Lung (tissue), 12 donors: Measurements from ENCODE around the gene COL11A1. TPM values are rescaled to one million over a fixed set of nuclear protein-coding genes. Genes with fewer than 3 reads are reported as not detected.

Source experiments
- ATAC-seq: fragments of 200-7000 bp; cut with Tn5 transposase; one replicate; pipeline ENCODE4 v1.9.1; 2020; ENCODE audit warnings: moderate number of reproducible peaks; ENCODE audit not compliant: insufficient read depth, low FRiP score
- DNase-seq, 3 donors: peaks; one replicate each; pipeline ENCODE4 v3.0.0-alpha.2; 2013 to 2017
- H3K27ac ChIP-seq, 2 donors: one replicate each; pipeline ENCODE4 v1.5.1; 2013; ENCODE audit warnings: mild to moderate bottlenecking in 2 of 2, moderate library complexity in 2 of 2, control low read depth in 1 of 2, inconsistent platforms in 1 of 2, low read depth in 1 of 2, low read length in 1 of 2
- H3K27me3 ChIP-seq, 3 donors: one replicate each; pipeline ENCODE4 v1.5.1; 2013; ENCODE audit warnings: low read length in 2 of 3; ENCODE audit not compliant: control insufficient read depth in 3 of 3, insufficient read depth in 3 of 3
- H3K36me3 ChIP-seq, 4 donors: one replicate each; pipeline ENCODE4 v1.5.1; 2013; ENCODE audit warnings: low read length in 4 of 4, mild to moderate bottlenecking in 1 of 4, moderate library complexity in 1 of 4; ENCODE audit not compliant: control insufficient read depth in 4 of 4, insufficient read depth in 4 of 4
- H3K4me1 ChIP-seq, 5 donors: one replicate each; pipeline ENCODE4 v1.5.1; 2013; ENCODE audit warnings: low read length in 5 of 5, mild to moderate bottlenecking in 2 of 5, moderate library complexity in 1 of 5; ENCODE audit not compliant: control insufficient read depth in 5 of 5, insufficient read depth in 5 of 5
- H3K4me3 ChIP-seq: one replicate; pipeline ENCODE4 v1.5.1; 2013; ENCODE audit warnings: mild to moderate bottlenecking, control low read depth, moderate library complexity
- H3K9ac ChIP-seq, 2 donors: one replicate each; pipeline ENCODE4 v1.5.1; 2013; ENCODE audit warnings: low read length in 2 of 2, control low read depth in 1 of 2; ENCODE audit not compliant: insufficient read depth in 1 of 2
- H3K9me3 ChIP-seq, 4 donors: one replicate each; pipeline ENCODE4 v1.5.1; 2013; ENCODE audit warnings: low read length in 3 of 4, mild to moderate bottlenecking in 1 of 4, moderate library complexity in 1 of 4; ENCODE audit not compliant: control insufficient read depth in 4 of 4, insufficient read depth in 3 of 4
- CTCF ChIP-seq: IDR thresholded peaks from 2 replicates; pipeline ENCODE4 v1.5.1; 2012; ENCODE audit warnings: mild to moderate bottlenecking; ENCODE audit errors: control extremely low read depth, extremely low read depth
- WGBS, 2 donors: extraction: QIAGEN DNeasy Blood & Tissue Kit; methylation state at CpG; one replicate each; pipeline ENCODE4 v1.1.7; 2013; 5-methylcytosine and 5-hydroxymethylcytosine counted together
- polyA plus RNA-seq, 2 donors: library from polyadenylated mRNA; stranded (reverse); fragments of 200-250 nt; gene quantifications; one replicate each; pipeline ENCODE4 v1.2.1, GENCODE V29; 2013
- total RNA-seq, 2 donors: library from RNA; depleted of rRNA in 1 of 2; stranded (reverse); fragments of >200 nt in 1 of 2; gene quantifications; one replicate each; pipeline ENCODE4 v1.2.1, GENCODE V29; 2014 to 2021
- donor health status: control.
- donor health status: control.
- donor health status: Bipolar disorder and iron deficiency.
- donor health status: healthy.
- donor health status: DM: yes; HTN: yes; CAD: no.

COL11A1 gene
- total and polyA plus RNA-seq, 4 donors = 0.33 to 7.5 (median 0.70) TPM

- ATAC-seq (no peak), DNase-seq (no peak)
- H3K36me3 ChIP-seq = no peaks in the 10 kb centered on the region
- peaks cover 0 to 6% (median 0%) of the 10 kb centered on the region in 4 donors for H3K9me3 ChIP-seq
- H3K4me1 ChIP-seq = no peaks in the 10 kb centered on the region
- no peaks in the 10 kb centered on the region for H3K27me3 ChIP-seq
- no peak overlapping the region for H3K27ac ChIP-seq
- no peak overlapping the region for H3K4me3 ChIP-seq
- no peak overlapping the region for H3K9ac ChIP-seq
- no peak for TF ChIP-seq CTCF
- 64 to 75% methylated on average over 2 of the region's 2 CpGs for WGBS, 2 donors
Measured at GRCh38 chr1:103120981-103121380, 12.7 kb upstream of the COL11A1 start.

- no peaks in the 10 kb centered on the region for H3K36me3 ChIP-seq
- no peak overlapping the region for H3K27ac ChIP-seq
- peaks cover 0 to 11% (median 2%) of the 10 kb centered on the region in 5 donors for H3K4me1 ChIP-seq
- peaks cover 0 to 5% (median 0%) of the 10 kb centered on the region in 3 donors for H3K27me3 ChIP-seq
- H3K9ac ChIP-seq = no peak overlapping the region
- no peak for ATAC-seq
- TF ChIP-seq CTCF = no peak
- DNase-seq = no peak
- no peak overlapping the region for H3K4me3 ChIP-seq
- peaks cover 0 to 2% (median 0%) of the 10 kb centered on the region in 4 donors for H3K9me3 ChIP-seq
Measured at GRCh38 chr1:103112546-103112945, 4.2 kb upstream of the COL11A1 start.

- peaks cover 0 to 11% (median 2%) of the 10 kb centered on the region in 5 donors for H3K4me1 ChIP-seq
- DNase-seq = no peak
- ATAC-seq = no peak
- H3K4me3 ChIP-seq = no peak overlapping the region
- 72 to 79% methylated on average over 1 of the region's 1 CpG for WGBS, 2 donors
- H3K9me3 ChIP-seq = no peaks in the 10 kb centered on the region
- no peaks in the 10 kb centered on the region for H3K36me3 ChIP-seq
- no peak for TF ChIP-seq CTCF
- H3K9ac ChIP-seq = no peak overlapping the region
- no peak overlapping the region for H3K27ac ChIP-seq
- H3K27me3 ChIP-seq = peaks cover 0 to 5% (median 0%) of the 10 kb centered on the region in 3 donors
Measured at GRCh38 chr1:103111926-103112325, 3.6 kb upstream of the COL11A1 start.

GRCh38 chr1:103110701-103111100, 2.4 kb upstream of the COL11A1 start:
- Histone ChIP-seq H3K27ac (no peak overlapping the region), H3K4me3 (no peak overlapping the region), H3K4me1 (peaks cover 0 to 15% (median 2%) of the 10 kb centered on the region in 5 donors), H3K9me3 (no peaks in the 10 kb centered on the region), H3K36me3 (no peaks in the 10 kb centered on the region), H3K27me3 (peaks cover 0 to 5% (median 0%) of the 10 kb centered on the region in 3 donors), H3K9ac (no peak overlapping the region)
- 0 to 49% methylated on average over 1 of the region's 1 CpG for WGBS, 2 donors
- no peak for DNase-seq
- no peak for ATAC-seq
- TF ChIP-seq CTCF = no peak
